MM.1S (cell line): ENCODE data around the gene PPIF.

Experiments
- EZH2 ChIP-seq: fragments of 300-600 bp; sonication (generic); optimal IDR thresholded peaks from 2 replicates; pipeline ENCODE3; 2017; ENCODE audit warnings: low read depth, mild to moderate bottlenecking, antibody characterized with exemption, low read length, mixed read lengths
- TF ChIP-seq, protein P1 (sequence below): fragments of 300-600 bp; sonication (generic); IDR thresholded peaks from 2 replicates; pipeline ENCODE4 v1.5.1; 2016; ENCODE audit warnings: antibody characterized with exemption, low read length, mixed read lengths

DNA sequence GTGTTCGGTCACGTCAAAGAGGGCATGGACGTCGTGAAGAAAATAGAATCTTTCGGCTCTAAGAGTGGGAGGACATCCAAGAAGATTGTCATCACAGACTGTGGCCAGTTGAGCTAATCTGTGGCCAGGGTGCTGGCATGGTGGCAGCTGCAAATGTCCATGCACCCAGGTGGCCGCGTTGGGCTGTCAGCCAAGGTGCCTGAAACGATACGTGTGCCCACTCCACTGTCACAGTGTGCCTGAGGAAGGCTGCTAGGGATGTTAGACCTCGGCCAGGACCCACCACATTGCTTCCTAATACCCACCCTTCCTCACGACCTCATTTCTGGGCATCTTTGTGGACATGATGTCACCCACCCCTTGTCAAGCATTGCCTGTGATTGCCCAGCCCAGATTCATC, 6.5 kb downstream of the PPIF start:
- TF ChIP-seq, protein P1, sequence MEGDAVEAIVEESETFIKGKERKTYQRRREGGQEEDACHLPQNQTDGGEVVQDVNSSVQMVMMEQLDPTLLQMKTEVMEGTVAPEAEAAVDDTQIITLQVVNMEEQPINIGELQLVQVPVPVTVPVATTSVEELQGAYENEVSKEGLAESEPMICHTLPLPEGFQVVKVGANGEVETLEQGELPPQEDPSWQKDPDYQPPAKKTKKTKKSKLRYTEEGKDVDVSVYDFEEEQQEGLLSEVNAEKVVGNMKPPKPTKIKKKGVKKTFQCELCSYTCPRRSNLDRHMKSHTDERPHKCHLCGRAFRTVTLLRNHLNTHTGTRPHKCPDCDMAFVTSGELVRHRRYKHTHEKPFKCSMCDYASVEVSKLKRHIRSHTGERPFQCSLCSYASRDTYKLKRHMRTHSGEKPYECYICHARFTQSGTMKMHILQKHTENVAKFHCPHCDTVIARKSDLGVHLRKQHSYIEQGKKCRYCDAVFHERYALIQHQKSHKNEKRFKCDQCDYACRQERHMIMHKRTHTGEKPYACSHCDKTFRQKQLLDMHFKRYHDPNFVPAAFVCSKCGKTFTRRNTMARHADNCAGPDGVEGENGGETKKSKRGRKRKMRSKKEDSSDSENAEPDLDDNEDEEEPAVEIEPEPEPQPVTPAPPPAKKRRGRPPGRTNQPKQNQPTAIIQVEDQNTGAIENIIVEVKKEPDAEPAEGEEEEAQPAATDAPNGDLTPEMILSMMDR: no peak
- no peak for TF ChIP-seq EZH2
